H9 (cell line): ENCODE data around the gene OR4D2. TPM values are rescaled to one million over a fixed set of nuclear protein-coding genes. Genes with fewer than 3 reads are reported as not detected.
"Not testable (repeated sequence)": the region's sequence is repeated elsewhere in the genome, so short reads cannot be mapped to it uniquely, and the experiment has no call there.

ENCODE experiments used
- DNase-seq: peaks from one replicate; pipeline ENCODE4 v3.0.0-alpha.2; 2017
- H2AFZ ChIP-seq: one replicate; pipeline ENCODE4 v1.6.1; 2013; ENCODE audit warnings: mild to moderate bottlenecking, low read length, control low read depth, moderate library complexity
- H2AK5ac ChIP-seq: 2 replicates; pipeline ENCODE4 v1.6.1; 2013; ENCODE audit warnings: low read length, control low read depth, mixed read lengths; ENCODE audit not compliant: insufficient read length
- H2BK120ac ChIP-seq: one replicate; pipeline ENCODE4 v1.6.1; 2013; ENCODE audit warnings: low read depth, mild to moderate bottlenecking, low read length, control low read depth, inconsistent platforms; ENCODE audit not compliant: poor library complexity, severe bottlenecking
- H2BK12ac ChIP-seq: 2 replicates; pipeline ENCODE4 v1.6.1; 2013; ENCODE audit warnings: low read length, control low read depth, mixed read lengths, low read depth; ENCODE audit not compliant: insufficient read length
- H2BK15ac ChIP-seq: 2 replicates; pipeline ENCODE4 v1.6.1; 2013; ENCODE audit warnings: low read depth, low read length, control low read depth
- H2BK20ac ChIP-seq: one replicate; pipeline ENCODE4 v1.6.1; 2013; ENCODE audit warnings: low read depth, mild to moderate bottlenecking, low read length, control low read depth, inconsistent platforms; ENCODE audit not compliant: poor library complexity, severe bottlenecking
- H2BK5ac ChIP-seq: 2 replicates; pipeline ENCODE4 v1.6.1; 2013; ENCODE audit warnings: low read length, control low read depth, mixed read lengths; ENCODE audit not compliant: insufficient read length
- H3K14ac ChIP-seq: 2 replicates; pipeline ENCODE4 v1.6.1; 2013; ENCODE audit warnings: low read length, control low read depth; ENCODE audit not compliant: insufficient read depth
- H3K18ac ChIP-seq: 2 replicates; pipeline ENCODE4 v1.6.1; 2013; ENCODE audit warnings: low read depth, mild to moderate bottlenecking, mixed read lengths, low read length, control low read depth; ENCODE audit not compliant: insufficient read length
- H3K23ac ChIP-seq: 2 replicates; pipeline ENCODE4 v1.6.1; 2013; ENCODE audit warnings: low read length, control low read depth, mixed read lengths, low read depth; ENCODE audit not compliant: insufficient read length
- H3K23me2 ChIP-seq: 2 replicates; pipeline ENCODE4 v1.6.1; 2013; ENCODE audit warnings: low read depth, mild to moderate bottlenecking, mixed read lengths, low read length, control low read depth; ENCODE audit not compliant: insufficient read length, poor library complexity, severe bottlenecking
- H3K27ac ChIP-seq: 2 replicates; pipeline ENCODE4 v1.5.1; 2013; ENCODE audit warnings: low read length, control low read depth, mixed read lengths, low read depth; ENCODE audit not compliant: insufficient read length
- H3K27me3 ChIP-seq: 2 replicates; pipeline ENCODE4 v1.6.1; 2013; ENCODE audit warnings: low read length, control low read depth, inconsistent platforms; ENCODE audit not compliant: insufficient read depth
- H3K4ac ChIP-seq: 2 replicates; pipeline ENCODE4 v1.6.1; 2013; ENCODE audit warnings: low read depth, mild to moderate bottlenecking, control low read depth, inconsistent platforms, low read length, moderate library complexity
- H3K4me1 ChIP-seq: 2 replicates; pipeline ENCODE4 v1.6.1; 2013; ENCODE audit warnings: low read length, control low read depth, inconsistent platforms; ENCODE audit not compliant: insufficient read depth
- H3K4me2 ChIP-seq: 2 replicates; pipeline ENCODE4 v1.6.1; 2013; ENCODE audit warnings: low read length, control low read depth, mixed read lengths; ENCODE audit not compliant: insufficient read length, insufficient read depth
- H3K56ac ChIP-seq: 2 replicates; pipeline ENCODE4 v1.6.1; 2013; ENCODE audit warnings: low read depth, mild to moderate bottlenecking, mixed read lengths, low read length, control low read depth; ENCODE audit not compliant: insufficient read length
- H3K79me1 ChIP-seq: 2 replicates; pipeline ENCODE4 v1.6.1; 2013; ENCODE audit warnings: low read depth, mild to moderate bottlenecking, moderate library complexity, low read length, control low read depth, inconsistent platforms; ENCODE audit not compliant: insufficient read depth, poor library complexity, severe bottlenecking
- H3K79me2 ChIP-seq: 2 replicates; pipeline ENCODE4 v1.6.1; 2013; ENCODE audit warnings: low read length, control low read depth, inconsistent platforms; ENCODE audit not compliant: insufficient read depth
- H3K9ac ChIP-seq: 2 replicates; pipeline ENCODE4 v1.6.1; 2013; ENCODE audit warnings: low read length, control low read depth, mixed read lengths; ENCODE audit not compliant: insufficient read length; ENCODE audit errors: extremely low read depth
- H3K9me3 ChIP-seq: one replicate; pipeline ENCODE4 v1.6.1; 2013; ENCODE audit warnings: low read depth, low read length, inconsistent platforms; ENCODE audit not compliant: control insufficient read depth
- H3T11ph ChIP-seq: one replicate; pipeline ENCODE4 v1.6.1; 2013; ENCODE audit warnings: mild to moderate bottlenecking, low read length, control low read depth, inconsistent platforms
- H4K20me1 ChIP-seq: one replicate; pipeline ENCODE4 v1.6.1; 2013; ENCODE audit not compliant: control insufficient read depth, insufficient read length, insufficient read depth
- H4K5ac ChIP-seq: 2 replicates; pipeline ENCODE4 v1.6.1; 2013; ENCODE audit warnings: low read depth, mild to moderate bottlenecking, mixed read lengths, low read length, control low read depth; ENCODE audit not compliant: insufficient read length
- H4K8ac ChIP-seq: replicated peaks from 2 replicates; pipeline ENCODE4 v1.6.1; 2013; ENCODE audit warnings: low read length, control low read depth, mixed read lengths, low read depth; ENCODE audit not compliant: insufficient read length
- H4K91ac ChIP-seq: 2 replicates; pipeline ENCODE4 v1.6.1; 2013; ENCODE audit warnings: low read depth, mild to moderate bottlenecking, moderate library complexity, mixed read lengths, low read length, control low read depth; ENCODE audit not compliant: insufficient read length
- H3K27ac Mint-ChIP-seq, 3 experiments: 2 replicates in 2 of 3; 3 replicates in 1 of 3; pipeline ENCODE4 v1.8.0; 2020 to 2021; ENCODE audit warnings: mixed read lengths in 3 of 3, mild to moderate bottlenecking in 1 of 3, moderate library complexity in 1 of 3
- H3K27me3 Mint-ChIP-seq: 2 replicates; pipeline ENCODE4 v1.8.0; 2021; ENCODE audit warnings: low read depth, mild to moderate bottlenecking, moderate library complexity, mixed read lengths
- H3K36me3 Mint-ChIP-seq, 3 experiments: 2 replicates in 2 of 3; 3 replicates in 1 of 3; pipeline ENCODE4 v1.8.0; 2020 to 2021; ENCODE audit warnings: low read depth in 3 of 3, mixed read lengths in 3 of 3; ENCODE audit not compliant: insufficient read depth in 1 of 3
- H3K4me1 Mint-ChIP-seq, 2 experiments: 2 replicates each; pipeline ENCODE4 v1.8.0; 2020; ENCODE audit warnings: mixed read lengths in 2 of 2
- H3K4me3 Mint-ChIP-seq, 2 experiments: 2 replicates in 1 of 2; 3 replicates in 1 of 2; pipeline ENCODE4 v1.8.0; 2020 to 2021; ENCODE audit warnings: mild to moderate bottlenecking in 2 of 2, mixed read lengths in 2 of 2, moderate library complexity in 1 of 2
- H3K9me3 Mint-ChIP-seq, 2 experiments: 2 replicates in 1 of 2; 3 replicates in 1 of 2; pipeline ENCODE4 v1.8.0; 2020; ENCODE audit warnings: mild to moderate bottlenecking in 2 of 2, mixed read lengths in 2 of 2, moderate library complexity in 1 of 2
- CTCF ChIP-seq: fragments of 200-600 bp; sonication (generic); conservative IDR thresholded peaks from 3 replicates; pipeline ENCODE4 v1.8.0; 2021; ENCODE audit warnings: antibody characterized with exemption, mild to moderate bottlenecking
- WGBS: extraction: QIAGEN DNeasy Blood & Tissue Kit; methylation state at CpG from one replicate; pipeline ENCODE4 v1.1.7; 2013; ENCODE audit warnings: missing lambda C conversion rate, low lambda C conversion rate, mixed read lengths; ENCODE audit not compliant: insufficient read length; ENCODE audit errors: extremely low coverage; 5-methylcytosine and 5-hydroxymethylcytosine counted together
- total RNA-seq: library from RNA; stranded (reverse); gene quantifications from 2 replicates; pipeline ENCODE4 v1.2.1, GENCODE V29; 2021

Gene OR4D2
- total RNA-seq, 1 experiment from 2014 or later = not detected

- Histone ChIP-seq H2BK120ac (no peak overlapping the region), H3K27ac (no peak overlapping the region), H3K9me3 (no peaks in the 10 kb centered on the region), H2BK5ac (no peak overlapping the region), H4K91ac (no peak overlapping the region), H3K79me1 (no peaks in the 10 kb centered on the region), H3K14ac (no peak overlapping the region), H3K79me2 (no peaks in the 10 kb centered on the region), H2BK15ac (no peak overlapping the region), H2BK20ac (no peak overlapping the region), H3K4me1 (no peaks in the 10 kb centered on the region), H2BK12ac (no peak overlapping the region), H3K18ac (no peak overlapping the region), H4K20me1 (no peaks in the 10 kb centered on the region), H3K56ac (no peak overlapping the region), H3K27me3 (no peaks in the 10 kb centered on the region), H3T11ph (no peak overlapping the region), H4K5ac (no peak overlapping the region), H3K9ac (no peak overlapping the region), H4K8ac (no peak overlapping the region), H3K23me2 (no peaks in the 10 kb centered on the region), H2AFZ (no peak overlapping the region), H3K23ac (no peak overlapping the region), H3K4ac (no peak overlapping the region), H3K4me2 (no peak overlapping the region), H2AK5ac (no peak overlapping the region)
- no peak for TF ChIP-seq CTCF
- no peak overlapping the region for H3K27ac Mint-ChIP-seq
- no peaks in the 10 kb centered on the region for H3K36me3 Mint-ChIP-seq
- H3K9me3 Mint-ChIP-seq = no peaks in the 10 kb centered on the region; a peak in 1 of 5 replicates
- DNase-seq = no peak
- H3K4me3 Mint-ChIP-seq = no peak overlapping the region
- H3K4me1 Mint-ChIP-seq = no peaks in the 10 kb centered on the region
- peaks cover 54% of the 10 kb centered on the region for H3K27me3 Mint-ChIP-seq
- no CpG with 5 or more reads among the region's 1 CpG for WGBS
Observed at GRCh38 chr17:58127846-58128245, 38.9 kb upstream of the OR4D2 start.

DNA sequence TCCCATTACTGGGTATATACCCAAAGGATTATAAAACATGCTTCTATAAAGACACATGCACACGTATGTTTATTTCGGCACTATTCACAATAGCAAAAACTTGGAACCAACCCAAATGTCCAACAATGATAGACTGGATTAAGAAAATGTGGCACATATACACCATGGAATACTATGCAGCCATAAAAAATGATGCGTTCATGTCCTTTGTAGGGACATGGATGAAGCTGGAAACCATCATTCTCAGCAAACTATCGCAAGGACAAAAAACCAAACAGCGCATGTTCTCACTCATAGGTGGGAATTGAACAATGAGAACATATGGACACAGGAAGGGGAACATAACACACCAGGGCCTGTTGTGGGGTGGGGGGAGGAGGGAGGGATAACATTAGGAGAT is 34.1 kb upstream of the OR4D2 start:
- not testable (repeated sequence) for H4K8ac ChIP-seq, H2BK20ac ChIP-seq, H3K9me3 ChIP-seq, H3K27ac ChIP-seq, H3K79me2 ChIP-seq, H3K4me1 ChIP-seq, H3K4me3 Mint-ChIP-seq, H3K23ac ChIP-seq, H3T11ph ChIP-seq, H2BK120ac ChIP-seq, H3K23me2 ChIP-seq, H3K9me3 Mint-ChIP-seq, H3K36me3 Mint-ChIP-seq, H3K4ac ChIP-seq, H3K18ac ChIP-seq, H2BK12ac ChIP-seq, DNase-seq, H3K27me3 ChIP-seq, H4K5ac ChIP-seq, H3K4me2 ChIP-seq, H4K20me1 ChIP-seq, H4K91ac ChIP-seq, H2AK5ac ChIP-seq, H3K4me1 Mint-ChIP-seq, H2AFZ ChIP-seq, H3K27ac Mint-ChIP-seq, H3K79me1 ChIP-seq, H3K14ac ChIP-seq, H2BK15ac ChIP-seq, H3K9ac ChIP-seq, H3K56ac ChIP-seq, H2BK5ac ChIP-seq
- H3K27me3 Mint-ChIP-seq = peaks cover 80% of the 10 kb centered on the region
- WGBS = no CpG with 5 or more reads among the region's 5 CpGs
